ENCODE results near the gene NDUFS7.

NDUFS7 gene

GRCh38 chr19:1399745-1400144 is 16.0 kb downstream of the NDUFS7 start:
- FAIRE-seq, result no peak
- DNase-seq (ENCODE audit: insufficient read length, low spot score), result no peak

- no peak for DNase-seq (ENCODE audit: insufficient read length, low spot score)
- no peak for FAIRE-seq
Measured at GRCh38 chr19:1400281-1401137, 16.8 kb downstream of the NDUFS7 start.

GRCh38 chr19:1401138-1401888 is 17.6 kb downstream of the NDUFS7 start, which contains the start of gene GAMT:
Gene GAMT, minus strand, starts transcription at chr19:1401542. Its CDS starts 66 bp downstream, at chr19:1401476.
- FAIRE-seq, result no peak
- peak; percentile 76 for DNase-seq (ENCODE audit: insufficient read length, low spot score)

GRCh38 chr19:1401889-1402217 is 18.1 kb downstream of the NDUFS7 start:
- no peak for FAIRE-seq
- no peak for DNase-seq (ENCODE audit: insufficient read length, low spot score)

GRCh38 chr19:1402411-1403070 is 18.8 kb downstream of the NDUFS7 start:
- no peak for DNase-seq (ENCODE audit: insufficient read length, low spot score)
- FAIRE-seq, result no peak

GRCh38 chr19:1406774-1407527 is 23.2 kb downstream of the NDUFS7 start:
- FAIRE-seq, result peak; percentile 95
- DNase-seq (ENCODE audit: insufficient read length, low spot score), result peak; percentile 99

GRCh38 chr19:1407528-1408299 is 24.0 kb downstream of the NDUFS7 start, which contains the start of gene DAZAP1:
Gene DAZAP1, plus strand, starts transcription at chr19:1407586. Its CDS starts 188 bp downstream, at chr19:1407774.
- no peak for FAIRE-seq
- no peak for DNase-seq (ENCODE audit: insufficient read length, low spot score)

GRCh38 chr19:1408300-1409203 is 24.8 kb downstream of the NDUFS7 start:
- peak; percentile 44 for FAIRE-seq
- no peak for DNase-seq (ENCODE audit: insufficient read length, low spot score)

GRCh38 chr19:1409204-1410005 is 25.7 kb downstream of the NDUFS7 start:
- FAIRE-seq, result no peak
- no peak for DNase-seq (ENCODE audit: insufficient read length, low spot score)

GRCh38 chr19:1410136-1410786 is 26.6 kb downstream of the NDUFS7 start:
- FAIRE-seq, result no peak
- no peak for DNase-seq (ENCODE audit: insufficient read length, low spot score)

- FAIRE-seq (no peak), DNase-seq (ENCODE audit: insufficient read length, low spot score) (no peak)
Measured at GRCh38 chr19:1410789-1411188, 27.1 kb downstream of the NDUFS7 start.

GRCh38 chr19:1411255-1412191 is 27.8 kb downstream of the NDUFS7 start:
- FAIRE-seq (no peak), DNase-seq (ENCODE audit: insufficient read length, low spot score) (no peak)

GRCh38 chr19:1412323-1412923 is 28.7 kb downstream of the NDUFS7 start:
- FAIRE-seq, result no peak
- DNase-seq (ENCODE audit: insufficient read length, low spot score), result no peak

GRCh38 chr19:1412995-1413800 is 29.5 kb downstream of the NDUFS7 start:
- no peak for DNase-seq (ENCODE audit: insufficient read length, low spot score)
- FAIRE-seq, result no peak
